ENCODE results near the gene CLRN2.

DNA sequence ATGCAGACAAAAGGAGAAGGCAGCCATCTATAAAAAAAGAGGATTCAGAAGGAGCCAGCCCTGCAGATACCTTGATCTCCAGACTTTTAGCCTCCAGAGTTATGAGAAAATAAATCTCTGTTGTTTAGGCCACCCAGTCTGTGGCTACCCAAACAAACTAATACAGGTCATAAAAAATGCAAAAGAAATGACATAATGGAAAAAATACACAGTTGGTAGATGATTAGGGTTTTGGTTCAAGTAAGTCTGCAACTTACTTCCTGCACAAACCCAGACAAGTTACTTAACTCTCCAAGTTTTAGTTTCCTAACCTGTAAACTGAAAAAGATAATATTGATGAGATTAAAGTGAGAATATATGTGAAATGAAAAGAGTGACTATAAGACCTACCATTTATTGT, 14.4 kb upstream of the CLRN2 start:
- TF ChIP-seq, protein P1, sequence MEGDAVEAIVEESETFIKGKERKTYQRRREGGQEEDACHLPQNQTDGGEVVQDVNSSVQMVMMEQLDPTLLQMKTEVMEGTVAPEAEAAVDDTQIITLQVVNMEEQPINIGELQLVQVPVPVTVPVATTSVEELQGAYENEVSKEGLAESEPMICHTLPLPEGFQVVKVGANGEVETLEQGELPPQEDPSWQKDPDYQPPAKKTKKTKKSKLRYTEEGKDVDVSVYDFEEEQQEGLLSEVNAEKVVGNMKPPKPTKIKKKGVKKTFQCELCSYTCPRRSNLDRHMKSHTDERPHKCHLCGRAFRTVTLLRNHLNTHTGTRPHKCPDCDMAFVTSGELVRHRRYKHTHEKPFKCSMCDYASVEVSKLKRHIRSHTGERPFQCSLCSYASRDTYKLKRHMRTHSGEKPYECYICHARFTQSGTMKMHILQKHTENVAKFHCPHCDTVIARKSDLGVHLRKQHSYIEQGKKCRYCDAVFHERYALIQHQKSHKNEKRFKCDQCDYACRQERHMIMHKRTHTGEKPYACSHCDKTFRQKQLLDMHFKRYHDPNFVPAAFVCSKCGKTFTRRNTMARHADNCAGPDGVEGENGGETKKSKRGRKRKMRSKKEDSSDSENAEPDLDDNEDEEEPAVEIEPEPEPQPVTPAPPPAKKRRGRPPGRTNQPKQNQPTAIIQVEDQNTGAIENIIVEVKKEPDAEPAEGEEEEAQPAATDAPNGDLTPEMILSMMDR (IDR thresholded peaks at IDR 0.05; ENCODE audit: low read depth, low read length, poor library complexity, severe bottlenecking), result no peak
- no peak for TF ChIP-seq EZH2phosphoT487 (IDR thresholded peaks at IDR 0.05; ENCODE audit: borderline replicate concordance, low read length)

Data from DOHH2 (cell line).